SK-N-MC (cell line): ENCODE results near the gene KIF16B.

Experiments
- EZH2 ChIP-seq: fragments of 200-600 bp; sonication (generic); IDR thresholded peaks from one replicate; pipeline ENCODE4 v1.6.1; 2017; ENCODE audit warnings: antibody characterized with exemption
- POLR2AphosphoS5 ChIP-seq: IDR thresholded peaks from 2 replicates; pipeline ENCODE4 v1.6.1; 2012; ENCODE audit warnings: mild to moderate bottlenecking, low read depth, low read length, borderline replicate concordance

- TF ChIP-seq POLR2AphosphoS5 (no peak), EZH2 (no peak)
Measured at GRCh38 chr20:16267526-16267925, 305.7 kb downstream of the KIF16B start.
